Measurements from ENCODE around the gene GRID2IP.

Gene GRID2IP

GRCh38 chr7:6513541-6513940 lies 37.7 kb downstream of the GRID2IP start:
- no peak for DNase-seq

- DNase-seq: no peak
These were observed 38.4 kb downstream of the GRID2IP start for GRCh38 chr7:6512892-6513291.

- no peak for DNase-seq
These were observed 40.7 kb downstream of the GRID2IP start for GRCh38 chr7:6510476-6511133.

- no peak for DNase-seq
These were observed 42.3 kb downstream of the GRID2IP start for GRCh38 chr7:6508950-6509349.

DNA sequence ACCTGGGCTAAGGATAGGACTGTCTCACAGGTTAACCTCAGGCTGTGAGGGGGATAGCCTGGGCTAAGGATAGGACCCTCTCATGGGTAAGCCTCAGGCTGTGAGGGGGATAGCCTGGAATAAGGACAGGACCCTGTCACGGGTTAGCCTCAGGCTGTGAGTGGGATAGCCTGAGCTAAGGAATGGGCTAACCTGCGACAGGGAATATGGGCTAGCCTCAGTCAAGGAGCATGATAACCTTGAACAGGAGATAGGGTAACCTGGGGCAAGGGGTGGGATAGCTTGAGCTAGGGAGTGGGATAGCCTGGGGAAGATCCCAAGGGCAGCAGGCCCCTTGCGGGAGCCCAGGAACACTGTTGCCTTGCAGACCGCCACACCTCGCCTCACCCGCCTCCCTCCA lies 42.7 kb downstream of the GRID2IP start:
- DNase-seq: no peak

DNA sequence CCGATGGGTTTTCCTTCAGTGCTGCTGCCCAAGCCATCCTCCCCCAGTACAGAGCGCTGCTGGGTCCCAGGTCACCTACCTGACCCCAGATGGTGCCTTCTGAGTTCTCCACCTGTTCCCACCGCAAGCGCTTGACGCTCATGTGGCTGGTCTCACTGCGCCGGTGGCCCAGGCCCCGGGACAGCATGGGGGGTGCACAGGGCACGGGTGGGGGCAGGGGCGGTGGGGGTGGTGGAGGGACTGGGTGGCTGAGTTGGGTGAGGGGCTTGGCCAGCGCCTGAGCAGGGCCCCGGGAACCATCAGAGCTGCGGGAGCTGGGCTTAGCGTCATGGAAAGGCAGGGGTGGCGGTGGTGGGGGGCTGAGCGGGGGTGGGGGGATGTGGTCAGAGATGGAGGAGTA lies 43.4 kb downstream of the GRID2IP start:
- DNase-seq: no peak

- no peak for DNase-seq
These were observed 45.3 kb downstream of the GRID2IP start for GRCh38 chr7:6505685-6506559.

GRCh38 chr7:6504996-6505395 lies 46.3 kb downstream of the GRID2IP start:
- DNase-seq: no peak

DNA sequence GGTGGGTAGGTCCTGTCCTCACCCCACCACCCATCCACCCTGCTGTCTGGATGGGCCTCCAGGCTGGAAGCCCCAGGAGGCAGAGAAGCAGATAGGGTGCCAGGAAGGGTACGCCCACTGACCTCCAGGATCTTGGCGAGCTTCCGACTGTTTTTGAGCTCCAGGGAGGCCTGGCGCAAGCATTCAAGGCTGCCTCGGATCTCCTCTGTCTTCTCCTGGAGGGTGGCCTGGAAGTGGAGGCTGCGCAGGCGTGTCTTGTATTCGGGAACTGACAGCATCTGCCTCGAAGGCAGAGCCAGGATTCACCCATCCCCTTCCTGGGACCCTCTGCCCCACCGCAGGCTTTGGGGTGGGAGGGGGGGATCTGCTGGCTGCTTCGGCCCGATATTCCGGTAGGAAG lies 48.4 kb downstream of the GRID2IP start:
- no peak for DNase-seq

GRCh38 chr7:6501586-6502564 lies 49.4 kb downstream of the GRID2IP start:
- no peak for DNase-seq

GRCh38 chr7:6500691-6501090 lies 50.6 kb downstream of the GRID2IP start:
- no peak for DNase-seq

- no peak for DNase-seq
These were observed 53.3 kb downstream of the GRID2IP start for GRCh38 chr7:6497994-6498393.

DNA sequence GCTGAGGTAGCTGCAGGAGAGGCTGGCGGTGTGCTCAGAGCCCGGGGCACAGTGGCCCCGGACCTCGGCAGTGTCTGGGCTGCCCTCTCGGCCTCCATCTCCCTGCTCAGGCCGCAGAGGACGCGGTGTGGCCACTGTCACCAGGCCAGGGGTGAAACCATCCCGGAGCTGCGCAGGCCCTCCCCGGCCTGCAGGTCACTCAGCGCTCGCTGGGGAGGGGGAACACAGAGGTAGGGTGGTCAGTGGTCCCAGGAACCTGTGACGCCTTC lies 53.7 kb downstream of the GRID2IP start:
- no peak for DNase-seq

- no peak for DNase-seq
These were observed 54.2 kb downstream of the GRID2IP start for GRCh38 chr7:6496842-6497636.

- no peak for DNase-seq
These were observed 55.5 kb downstream of the GRID2IP start for GRCh38 chr7:6495597-6496262.

DNA sequence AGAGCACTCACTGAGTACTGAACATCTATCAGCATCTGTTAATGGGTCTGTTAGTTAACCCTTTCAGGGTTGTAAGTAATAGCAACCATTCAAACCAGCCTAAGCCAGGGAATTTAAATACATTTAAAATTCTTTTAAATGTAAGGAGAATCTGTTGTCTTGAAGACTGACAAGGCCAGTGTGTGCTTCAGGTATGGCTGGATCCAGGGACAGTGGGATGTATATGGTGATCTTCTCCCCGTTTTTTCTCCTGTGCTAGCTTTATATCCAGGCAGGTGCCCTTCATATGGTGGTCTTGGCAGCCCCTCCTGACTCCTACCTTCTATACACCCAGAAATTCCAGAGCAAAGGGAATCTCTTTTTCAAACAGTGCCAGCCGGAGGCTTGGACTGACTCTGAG lies 56.9 kb downstream of the GRID2IP start:
- DNase-seq: no peak

GRCh38 chr7:6491194-6491593 lies 60.1 kb downstream of the GRID2IP start:
- DNase-seq: no peak

GRCh38 chr7:6489612-6490011 lies 61.6 kb downstream of the GRID2IP start:
- no peak for DNase-seq

DNA sequence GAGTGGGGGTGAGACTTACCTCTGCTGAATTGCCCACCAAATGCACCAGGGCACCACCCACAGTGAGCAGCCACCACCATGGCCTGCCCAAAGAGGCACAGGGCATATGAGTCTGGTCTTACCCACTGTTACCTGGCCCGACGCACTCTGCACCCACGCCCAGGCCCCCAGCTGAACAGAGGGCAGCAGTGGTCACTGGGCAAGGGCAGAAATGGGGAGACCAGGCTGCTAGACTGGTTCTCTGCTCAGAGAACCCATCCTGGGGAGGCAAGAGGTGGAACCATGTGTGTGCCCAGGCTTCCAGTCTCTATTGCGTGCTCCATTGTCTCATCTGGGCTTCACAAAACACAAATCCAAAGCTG lies 64.1 kb downstream of the GRID2IP start:
- no peak for DNase-seq

GRCh38 chr7:6486438-6487183 lies 64.7 kb downstream of the GRID2IP start:
- DNase-seq: no peak

GRCh38 chr7:6482743-6483119 lies 68.5 kb downstream of the GRID2IP start:
- no peak for DNase-seq
